ENCODE measurements around the gene MND1. TPM values are rescaled to one million over a fixed set of nuclear protein-coding genes. Genes with fewer than 3 reads are reported as not detected.
A peak's percentile ranks its signal among the peaks of the same experiment; 100 is the strongest.
"Not testable (repeated sequence)": the region's sequence is repeated elsewhere in the genome, so short reads cannot be mapped to it uniquely, and the experiment has no call there.

MND1 gene
- polyA plus RNA-seq, 5 donors, result 6.8 to 20.1 (median 9.6) TPM

DNA sequence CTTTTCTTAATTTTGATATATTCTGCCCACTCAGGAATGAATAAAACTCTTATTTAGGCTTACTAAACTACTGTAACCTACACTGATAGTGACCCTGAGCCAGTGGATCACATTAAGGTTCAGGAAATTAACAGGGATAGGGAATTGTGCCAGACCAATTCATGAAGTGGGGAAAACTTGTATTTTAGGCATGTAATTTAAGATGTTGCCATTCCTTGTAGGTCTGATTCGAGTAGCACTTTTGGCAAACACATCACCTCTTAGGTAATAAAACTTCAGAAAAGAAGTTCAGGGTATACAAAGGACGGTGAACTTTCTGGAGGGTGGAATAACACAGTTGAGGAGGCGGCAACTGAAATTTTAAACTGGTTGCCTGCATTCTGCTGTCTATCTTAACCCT is 54.9 kb downstream of the MND1 start:
- DNase-seq, result no peak

DNA sequence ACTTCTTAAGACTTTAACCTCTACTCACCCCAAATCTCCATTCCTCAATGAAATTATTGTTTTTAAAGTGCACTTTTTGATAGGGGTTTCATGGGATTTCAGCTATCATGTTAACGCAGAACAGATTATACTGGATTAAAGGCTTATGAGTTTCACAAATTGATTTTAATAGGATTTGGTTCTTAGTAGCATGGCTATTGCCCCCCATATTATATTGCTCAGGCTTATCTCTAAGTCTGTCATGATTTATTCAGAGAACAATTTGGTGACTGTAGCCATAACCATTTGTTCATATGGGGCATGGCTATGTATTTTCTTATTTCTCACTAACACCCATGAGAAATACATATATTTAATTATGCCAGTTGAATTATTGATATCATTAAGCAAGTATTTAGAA is 57.0 kb downstream of the MND1 start:
- no peak for DNase-seq

DNA sequence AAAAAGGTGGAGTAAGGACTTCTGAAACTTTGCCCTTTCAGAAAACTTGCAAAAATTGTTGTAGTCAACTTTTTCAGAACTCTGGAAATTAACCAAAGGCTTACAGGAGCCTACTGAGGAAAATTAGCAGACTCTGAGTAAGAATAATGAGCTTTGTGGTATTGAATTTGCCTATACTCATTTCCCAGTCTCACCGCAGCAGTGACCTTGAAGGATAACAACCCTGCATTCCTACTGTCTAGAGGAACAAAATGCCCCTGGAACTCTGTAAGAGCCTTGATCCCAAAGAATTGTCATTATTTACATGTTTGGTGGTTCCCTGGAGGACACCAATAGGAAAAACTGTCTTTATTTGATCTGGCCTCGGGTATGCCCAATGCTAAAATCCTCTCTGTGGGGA is 57.9 kb downstream of the MND1 start:
- DNase-seq, result no peak

GRCh38 chr4:153403726-153404125 is 59.2 kb downstream of the MND1 start:
- DNase-seq, result no peak

GRCh38 chr4:153407906-153408305 is 63.4 kb downstream of the MND1 start:
- DNase-seq, result no peak

DNA sequence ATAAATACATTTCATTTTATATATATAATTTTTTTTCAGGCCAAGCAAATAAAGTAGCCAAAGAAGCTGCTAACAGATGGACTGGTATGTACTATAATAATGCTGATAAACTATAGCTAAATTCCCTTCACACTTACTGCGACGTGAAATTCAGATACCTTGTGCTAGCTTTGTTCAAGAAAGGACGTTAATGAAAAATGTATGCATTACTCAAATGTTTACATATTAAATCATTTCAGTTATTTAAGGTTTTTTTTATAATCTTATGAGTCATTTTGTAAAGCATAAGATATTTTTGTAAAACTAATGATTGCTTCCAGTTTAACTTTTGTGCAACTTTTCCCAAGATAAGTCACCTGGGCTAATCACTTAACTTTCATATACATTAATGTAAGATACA is 64.4 kb downstream of the MND1 start:
- no peak for DNase-seq

GRCh38 chr4:153409412-153409811 is 64.9 kb downstream of the MND1 start:
- no peak for DNase-seq

GRCh38 chr4:153409924-153410501 is 65.5 kb downstream of the MND1 start:
- DNase-seq, result no peak

GRCh38 chr4:153413842-153414241 is 69.4 kb downstream of the MND1 start:
- DNase-seq, result no peak

GRCh38 chr4:153416456-153416855 is 72.0 kb downstream of the MND1 start:
- DNase-seq, result not testable (repeated sequence)

GRCh38 chr4:153418121-153418520 is 73.6 kb downstream of the MND1 start:
- no peak for DNase-seq

GRCh38 chr4:153418558-153418957 is 74.1 kb downstream of the MND1 start:
- DNase-seq, result no peak

GRCh38 chr4:153419029-153419428 is 74.5 kb downstream of the MND1 start:
- no peak for DNase-seq

DNA sequence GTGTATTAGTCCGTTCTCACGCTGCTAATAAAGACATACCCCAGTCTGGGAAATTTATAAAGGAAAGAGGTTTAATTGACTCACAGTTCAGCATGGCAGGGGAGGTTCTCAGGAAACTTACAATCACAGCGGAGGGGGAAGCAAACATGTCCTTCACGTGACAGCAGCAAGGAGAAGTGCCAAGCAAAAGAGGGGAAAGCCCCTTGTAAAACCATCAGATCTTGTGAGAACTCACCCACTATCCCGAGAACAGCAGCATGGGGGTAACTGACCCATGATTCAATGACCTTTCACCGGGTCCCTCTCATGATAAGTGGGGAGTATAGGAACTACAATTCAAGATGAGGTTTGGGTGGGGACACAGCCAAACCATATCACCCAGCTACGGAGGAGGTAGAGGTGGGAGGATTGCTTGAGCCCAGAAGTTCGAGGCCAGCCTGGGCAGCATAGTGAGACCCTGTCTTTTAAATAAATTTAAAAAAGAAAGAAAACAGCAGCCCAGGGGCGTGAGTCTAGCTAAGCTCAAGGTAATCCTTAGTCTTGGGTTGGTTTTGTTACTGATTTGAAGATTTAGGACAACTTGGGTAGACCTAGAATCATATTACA is 75.3 kb downstream of the MND1 start:
- DNase-seq, result no peak

- DNase-seq, result no peak
These were observed 75.9 kb downstream of the MND1 start for GRCh38 chr4:153420361-153420760.

- DNase-seq, result no peak
These were observed 77.5 kb downstream of the MND1 start for GRCh38 chr4:153421941-153422340.

DNA sequence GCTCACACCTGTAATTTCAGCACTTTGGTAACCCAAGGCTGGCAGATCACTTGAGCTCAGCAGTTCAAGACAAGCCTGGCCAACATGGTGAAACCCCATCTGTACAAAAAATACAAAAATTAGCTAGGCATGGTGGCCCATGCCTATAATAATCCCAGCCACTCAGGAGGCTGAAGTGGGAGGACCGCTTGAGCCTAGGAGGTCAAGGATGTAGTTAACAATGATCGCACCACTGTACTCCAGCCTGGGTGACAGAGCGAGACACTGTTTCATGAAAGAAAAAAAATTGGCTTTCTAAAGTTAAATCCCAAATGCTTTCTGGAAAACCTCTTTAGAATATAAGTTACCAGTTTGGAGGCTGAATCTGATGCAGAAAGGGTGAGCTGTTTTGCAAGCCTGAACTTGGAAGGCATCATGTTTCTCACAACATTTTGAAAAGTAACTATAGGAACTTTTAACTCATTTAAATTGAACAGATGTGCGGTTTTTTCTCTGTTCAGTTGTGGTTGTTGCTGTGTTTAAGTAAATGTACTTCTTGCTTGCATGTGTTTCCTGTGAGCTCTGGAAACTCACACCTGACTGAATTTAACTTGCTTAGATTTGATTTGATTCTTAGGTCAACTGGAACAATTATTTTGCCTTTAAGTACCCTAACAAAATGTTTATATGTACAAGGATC is 81.9 kb downstream of the MND1 start:
- DNase-seq, result peak in 1 of 2 donors; percentile 32

DNA sequence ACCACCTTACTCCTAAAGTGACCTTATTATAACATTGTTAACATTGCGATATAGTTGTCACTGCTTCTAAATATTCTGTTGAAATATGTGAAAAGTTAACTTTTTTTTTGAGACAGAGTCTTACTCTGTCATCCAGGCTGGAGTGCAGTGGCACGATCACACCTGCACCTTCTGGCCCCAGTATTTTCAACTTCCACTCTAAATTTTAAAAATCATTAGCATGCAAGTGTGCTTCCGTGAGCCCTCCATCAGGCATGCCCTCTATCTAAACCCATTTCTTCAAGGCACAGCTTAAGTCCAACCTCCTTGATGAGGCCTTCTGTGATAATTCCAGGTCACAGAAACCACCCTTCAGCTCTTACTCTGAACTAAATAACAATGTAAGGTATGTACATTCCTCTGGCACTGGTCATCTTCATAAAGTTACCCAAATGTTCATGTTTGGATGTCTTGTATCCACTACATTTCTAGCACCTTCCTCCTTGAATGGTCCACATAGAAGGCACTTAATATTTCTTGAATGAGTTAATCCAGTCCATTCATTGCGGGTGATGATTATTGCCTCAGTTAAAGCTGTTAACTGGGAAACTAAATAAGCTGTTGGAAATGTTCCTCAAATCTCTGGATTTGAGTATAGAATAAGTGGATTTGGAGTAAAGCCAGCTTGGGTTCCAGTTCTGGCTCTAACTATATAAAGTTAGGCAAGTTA is 83.0 kb downstream of the MND1 start:
- DNase-seq, result peak in 1 of 2 donors; percentile 48

DNA sequence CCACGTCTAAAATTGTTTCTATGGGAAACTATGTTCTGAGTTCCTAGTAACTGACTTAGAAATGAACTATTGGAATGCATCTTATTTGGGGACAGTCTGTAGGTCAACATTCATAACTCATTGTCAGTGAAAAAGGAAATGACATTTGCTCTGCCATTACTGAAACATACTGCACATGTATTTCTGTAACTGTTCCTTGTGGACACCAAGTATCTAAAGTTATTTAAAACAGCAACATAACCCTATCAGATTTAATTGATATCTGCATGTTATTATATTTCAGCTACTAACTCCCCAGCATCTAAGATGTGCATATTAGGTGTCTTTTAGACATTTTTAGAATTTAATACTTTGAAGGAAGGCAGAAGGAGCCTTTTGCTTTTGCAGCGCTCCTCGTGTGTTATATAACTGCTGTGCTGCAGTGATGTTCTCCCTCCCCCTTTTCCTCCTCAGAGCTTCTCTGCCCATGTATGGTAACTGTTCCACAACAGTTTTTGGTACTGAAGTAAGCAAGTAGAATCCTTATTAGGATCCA is 84.5 kb downstream of the MND1 start:
- DNase-seq, result no peak

DNA sequence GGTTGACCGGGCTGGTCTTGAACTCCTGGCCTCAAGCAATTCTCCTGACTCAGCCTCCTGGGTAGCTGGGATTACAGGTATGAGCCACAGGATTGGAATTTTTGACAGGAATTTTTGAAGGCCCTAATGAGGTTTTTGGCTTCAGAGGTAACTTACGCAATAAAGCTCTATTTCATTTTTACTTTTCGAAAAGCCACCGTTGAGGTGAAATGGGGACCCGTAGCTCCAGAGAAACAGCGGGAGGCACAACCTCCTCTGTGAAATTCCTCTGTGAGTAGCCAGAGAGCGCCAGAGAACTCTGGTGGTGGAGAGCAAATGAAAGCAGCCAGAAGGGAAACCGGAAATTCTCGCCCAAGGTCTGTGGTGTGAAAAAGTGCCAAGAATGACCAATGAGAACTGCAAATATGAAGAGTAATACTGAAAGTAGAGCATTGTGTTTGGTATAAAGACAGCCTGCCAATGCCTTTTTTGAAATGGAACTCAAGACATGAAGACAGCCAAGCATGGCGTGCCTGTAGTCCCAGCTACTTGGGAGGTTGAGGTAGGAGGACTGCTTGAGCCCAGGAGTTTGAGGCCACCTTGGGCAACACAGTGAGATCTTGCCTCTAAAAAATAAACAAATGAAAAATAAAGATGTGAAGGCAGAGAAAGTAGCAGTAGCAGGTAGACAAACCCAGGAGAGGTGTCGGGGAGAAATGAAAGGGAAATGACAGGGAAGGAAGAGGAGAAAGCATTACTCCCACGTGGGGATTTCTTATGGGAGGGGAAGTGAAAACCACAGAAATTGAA is 88.7 kb downstream of the MND1 start:
- no peak for DNase-seq

- no peak for DNase-seq
These were observed 89.2 kb downstream of the MND1 start for GRCh38 chr4:153433754-153434105.

- no peak for DNase-seq
These were observed 89.7 kb downstream of the MND1 start for GRCh38 chr4:153434190-153434589.
